Astrocyte of the hippocampus (primary cell): Measurements from ENCODE around the gene C1GALT1C1.

ENCODE experiments used
- DNase-seq: peaks from one replicate; pipeline ENCODE4 v3.0.0; 2011; ENCODE audit warnings: low read depth, low spot score

The C1GALT1C1 gene

GRCh38 chrX:120585702-120586101 is 44.2 kb downstream of the C1GALT1C1 start:
- DNase-seq = no peak
